ENCODE measurements around the gene RAB11FIP4.
"Not testable (repeated sequence)": the region's sequence is repeated elsewhere in the genome, so short reads cannot be mapped to it uniquely, and the experiment has no call there.

Gene RAB11FIP4

DNA sequence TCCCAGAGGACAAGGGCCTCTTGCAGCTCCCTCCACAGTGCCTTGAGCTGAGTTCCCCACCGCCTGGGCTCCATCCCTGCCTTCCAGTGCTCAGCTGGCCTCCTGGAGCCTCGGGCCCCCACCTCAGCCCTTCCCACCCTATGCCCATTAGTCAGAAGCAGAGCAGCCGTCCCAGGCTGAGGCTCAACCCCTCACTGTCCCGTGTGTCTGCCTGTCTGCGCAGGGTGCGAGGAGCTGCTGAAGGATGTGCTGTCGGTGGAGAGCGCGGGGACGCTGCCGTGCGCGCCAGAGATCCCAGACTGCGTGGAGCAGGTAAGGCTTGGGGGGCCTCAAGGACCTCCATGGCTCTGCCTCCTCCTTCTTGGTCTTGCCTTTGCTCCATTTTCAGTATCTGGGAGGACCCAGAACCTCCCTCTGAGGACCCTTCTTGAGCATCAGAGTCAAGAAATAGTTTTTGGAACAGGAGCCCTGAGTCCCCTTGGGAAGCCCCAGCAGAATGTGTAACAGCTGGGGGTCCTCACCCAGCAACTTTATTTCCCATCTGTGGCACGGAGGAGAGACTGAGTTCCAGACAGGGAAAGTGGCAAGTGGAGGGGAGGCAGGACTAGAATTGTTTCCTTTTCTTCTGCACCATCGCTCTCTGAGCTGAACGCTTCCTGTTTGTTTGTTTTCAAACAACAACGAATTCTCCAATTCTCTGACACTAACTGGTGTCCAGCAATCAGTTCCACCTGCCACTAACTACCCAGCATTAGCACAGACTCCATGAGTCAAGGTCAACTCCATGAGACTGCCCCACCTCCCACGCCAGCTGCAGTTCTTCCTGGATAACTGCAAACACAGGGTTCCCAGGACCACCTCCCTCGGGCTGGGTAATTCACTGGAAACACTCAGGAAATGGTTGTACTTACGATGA, 42.6 kb downstream of the RAB11FIP4 start:
- no peak for DNase-seq (ENCODE audit: low spot score)

DNA sequence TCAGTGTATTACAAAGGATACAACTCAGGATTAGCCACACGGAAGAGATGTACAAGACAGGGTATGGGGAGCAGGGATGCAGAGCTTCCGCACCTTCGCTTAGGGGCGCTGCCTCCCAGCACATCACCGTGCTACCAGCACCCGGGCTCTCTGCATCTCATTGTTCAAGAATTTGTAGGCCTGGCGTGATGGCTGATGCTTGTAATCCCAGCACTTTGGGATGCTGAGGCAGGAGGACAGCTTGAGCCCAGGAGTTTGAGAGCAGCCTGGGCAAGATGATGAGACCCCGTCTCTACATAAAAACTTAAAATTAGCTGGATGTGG, 43.2 kb downstream of the RAB11FIP4 start:
- DNase-seq (ENCODE audit: low spot score), result no peak

- no peak for DNase-seq (ENCODE audit: low spot score)
Observed at GRCh38 chr17:31435581-31435980, 44.1 kb downstream of the RAB11FIP4 start.

DNA sequence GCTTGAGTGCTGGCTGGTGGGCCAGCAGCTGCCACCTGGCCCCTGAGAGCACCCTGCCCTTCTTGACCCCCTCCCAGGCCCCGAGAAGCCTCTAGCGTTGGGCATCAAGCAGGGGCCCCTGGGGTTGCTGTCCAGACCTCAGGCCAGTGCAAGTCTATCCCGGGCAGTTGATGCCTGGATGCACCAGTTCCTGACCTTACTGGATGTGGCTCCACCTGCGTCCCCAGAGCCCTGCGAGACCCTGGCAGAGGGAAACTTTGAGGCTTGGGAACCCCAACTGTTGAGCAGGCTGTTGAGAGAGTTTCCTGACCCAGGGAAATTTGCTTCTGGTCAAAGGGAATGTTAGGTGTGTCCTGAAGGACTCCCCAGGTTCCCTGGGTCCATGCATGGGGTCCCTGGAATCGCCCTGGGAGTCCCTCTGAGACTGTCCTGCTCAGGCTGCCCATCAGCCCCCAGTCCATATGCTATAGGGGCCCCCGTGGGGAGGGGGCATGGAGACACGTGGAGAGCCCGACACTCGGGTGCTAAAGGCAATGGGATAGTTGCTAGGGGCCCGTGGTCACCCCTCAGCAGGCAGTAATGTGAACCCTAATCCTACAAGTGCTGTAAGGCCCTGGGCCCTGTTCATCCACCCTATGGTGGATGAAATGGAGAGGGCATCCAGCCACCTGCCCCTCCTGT, 46.4 kb downstream of the RAB11FIP4 start:
- DNase-seq (ENCODE audit: low spot score), result no peak

GRCh38 chr17:31439716-31440115, 48.2 kb downstream of the RAB11FIP4 start:
- no peak for DNase-seq (ENCODE audit: low spot score)

DNA sequence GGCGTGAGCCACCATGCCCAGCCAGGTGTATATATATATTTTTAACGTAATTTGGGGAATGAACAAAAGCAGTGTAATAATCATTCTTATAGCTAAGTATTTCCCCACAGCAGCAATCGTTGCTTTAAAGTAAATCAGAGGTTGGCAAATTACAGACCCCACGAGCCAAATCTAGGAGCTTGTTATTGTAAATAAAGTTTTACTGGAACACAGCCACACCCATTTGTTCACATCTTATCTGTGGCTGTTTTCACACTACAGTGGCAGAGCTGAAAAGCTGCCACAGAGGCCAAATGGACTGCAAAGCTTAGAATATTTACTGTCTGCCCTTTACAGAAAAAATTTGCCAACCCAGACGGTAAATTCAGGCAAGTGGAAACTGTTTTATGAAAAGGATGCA, 50.8 kb downstream of the RAB11FIP4 start:
- no peak for DNase-seq (ENCODE audit: low spot score)

DNA sequence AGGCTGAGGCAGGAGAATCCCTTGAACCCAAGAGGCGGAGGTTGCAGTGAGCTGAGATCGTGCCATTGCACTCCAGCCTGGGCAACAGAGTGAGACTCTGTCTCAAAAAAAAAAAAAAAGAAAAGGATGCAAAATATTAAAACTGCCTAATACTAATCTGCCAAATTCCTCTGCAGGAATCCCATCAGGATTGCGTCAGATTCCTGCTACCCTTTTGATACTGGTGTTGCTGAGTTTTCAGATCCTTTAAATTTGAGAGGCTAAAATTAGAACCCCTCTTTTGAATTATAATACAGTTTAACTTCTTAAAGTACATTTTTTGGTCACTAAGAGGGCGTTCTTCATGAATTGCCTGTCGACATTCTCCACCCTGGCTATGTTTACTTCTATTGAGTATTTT, 51.4 kb downstream of the RAB11FIP4 start:
- DNase-seq (ENCODE audit: low spot score), result not testable (repeated sequence)

DNA sequence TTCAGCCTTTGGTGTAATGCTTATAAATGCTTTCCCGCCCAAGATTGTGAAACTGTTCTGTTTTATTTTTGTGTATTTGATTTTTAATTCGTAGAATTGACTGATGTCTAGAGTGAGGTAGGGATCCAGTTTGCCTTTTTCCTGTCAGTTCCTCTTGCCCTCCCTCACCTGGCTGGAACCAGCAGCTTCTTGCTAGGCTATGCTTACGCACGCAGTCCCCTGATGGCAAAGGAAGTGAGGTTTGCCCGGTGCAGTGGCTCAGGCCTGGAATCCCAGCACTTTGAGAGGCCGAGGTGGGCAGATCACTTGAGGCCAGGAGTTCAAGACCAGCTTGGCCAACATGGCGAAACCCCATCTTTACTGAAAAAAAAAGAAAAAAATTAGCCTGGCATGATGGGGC, 51.9 kb downstream of the RAB11FIP4 start:
- DNase-seq (ENCODE audit: low spot score), result no peak

DNA sequence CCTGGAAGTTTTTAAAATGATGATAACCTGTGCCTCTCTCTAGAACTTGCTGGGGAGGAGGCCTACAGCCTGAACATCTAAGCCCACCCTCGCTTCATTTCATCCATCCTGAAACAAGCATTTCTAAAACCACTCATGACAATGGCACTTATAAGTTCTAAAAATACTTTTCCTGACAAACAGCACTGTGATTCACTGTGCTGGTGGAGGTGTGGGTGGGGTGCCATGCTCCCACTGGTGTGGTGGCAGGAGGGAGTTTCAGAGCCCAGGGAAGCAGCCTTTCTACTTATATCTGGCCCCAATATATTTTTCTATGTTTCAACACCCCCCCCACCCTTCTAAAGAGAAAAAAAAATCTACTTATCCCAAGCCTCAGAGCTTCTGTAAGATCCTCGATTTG, 52.6 kb downstream of the RAB11FIP4 start:
- no peak for DNase-seq (ENCODE audit: low spot score)

GRCh38 chr17:31446195-31446967, 54.9 kb downstream of the RAB11FIP4 start:
- DNase-seq (ENCODE audit: low spot score), result no peak

GRCh38 chr17:31448467-31449077, 57.1 kb downstream of the RAB11FIP4 start:
- DNase-seq (ENCODE audit: low spot score), result no peak

DNA sequence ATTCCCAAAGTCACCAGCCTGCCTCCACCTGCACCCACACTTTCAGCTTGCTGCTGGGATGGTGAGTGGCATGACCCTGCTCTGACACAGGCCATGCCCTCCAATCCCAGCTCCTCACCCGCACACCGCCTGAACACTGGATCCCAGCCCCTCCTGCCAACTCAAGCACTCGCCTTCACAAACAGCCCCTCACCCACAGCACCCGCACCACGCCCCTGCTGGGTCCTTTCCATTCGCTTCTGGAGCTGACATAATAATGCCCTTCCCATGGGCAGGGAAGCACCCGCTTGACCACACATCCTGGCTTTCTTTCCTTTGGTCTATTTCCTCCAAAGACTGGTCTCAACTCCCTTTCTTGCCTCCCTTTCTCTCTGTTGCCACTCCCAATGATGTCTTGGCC, 57.6 kb downstream of the RAB11FIP4 start:
- no peak for DNase-seq (ENCODE audit: low spot score)

DNA sequence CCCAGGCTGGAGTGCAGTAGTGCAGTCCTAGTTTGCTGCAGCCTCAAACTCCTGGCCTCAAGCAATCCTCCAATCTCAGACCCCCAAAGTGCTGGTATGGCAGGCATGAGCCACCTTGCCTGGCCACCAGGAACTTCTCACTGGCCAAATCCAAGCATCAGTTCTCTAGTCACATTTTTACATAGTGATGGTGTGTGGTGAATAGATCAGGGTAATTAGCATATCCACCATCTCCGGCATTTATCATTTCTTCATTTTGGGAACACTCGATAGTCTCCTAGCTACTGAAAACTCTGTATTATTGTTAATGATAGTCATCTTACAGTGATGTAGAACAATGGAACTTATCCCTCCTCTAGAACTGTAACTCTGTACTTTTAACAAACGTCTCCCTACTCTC, 58.3 kb downstream of the RAB11FIP4 start:
- no peak for DNase-seq (ENCODE audit: low spot score)

DNA sequence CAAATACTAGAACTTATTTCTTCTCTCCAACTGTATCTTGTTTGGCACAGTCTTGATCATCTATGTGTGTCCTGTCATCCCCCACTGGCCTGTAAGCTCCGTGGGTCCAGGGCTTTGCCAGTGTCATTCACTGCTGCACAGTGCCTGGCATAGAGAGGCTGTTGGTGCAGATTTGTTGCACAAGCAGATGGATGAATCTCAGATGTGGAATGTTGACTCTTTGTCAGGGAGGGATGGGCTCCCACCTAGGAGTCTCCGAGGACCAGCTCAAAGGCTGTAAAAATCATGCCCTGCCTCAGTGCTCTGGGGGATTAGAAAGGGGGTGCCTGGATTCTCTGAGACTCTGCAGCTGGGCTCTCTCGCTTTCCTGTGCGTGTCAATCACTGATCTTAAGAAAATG, 60.6 kb downstream of the RAB11FIP4 start:
- no peak for DNase-seq (ENCODE audit: low spot score)

DNA sequence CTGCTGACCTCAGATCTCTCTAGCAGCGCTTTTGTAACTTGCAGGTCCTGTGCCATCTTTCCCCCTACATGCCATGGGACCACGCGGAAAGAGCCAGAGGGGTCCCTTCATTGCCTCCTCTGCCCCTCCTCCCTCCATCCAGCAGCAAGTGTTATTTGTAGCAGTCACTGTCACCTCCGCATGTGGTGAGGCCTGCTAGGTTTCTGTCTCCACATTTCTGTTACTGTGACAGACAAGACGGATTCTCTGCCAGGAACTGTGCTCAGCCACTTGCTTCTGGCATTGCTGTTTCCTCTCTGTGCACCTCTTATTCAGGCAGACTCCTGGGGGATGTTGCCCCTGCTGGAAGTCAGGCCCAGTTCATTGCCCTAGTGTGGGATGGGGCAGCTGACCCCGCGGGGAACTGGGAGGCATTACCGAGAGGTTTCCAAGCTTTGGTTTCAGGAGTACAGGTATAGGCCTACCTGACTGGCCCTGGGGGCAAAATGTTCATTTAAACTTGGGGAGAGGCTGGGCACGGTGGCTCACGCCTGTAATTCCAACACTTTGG, 61.2 kb downstream of the RAB11FIP4 start:
- DNase-seq (ENCODE audit: low spot score), result no peak

DNA sequence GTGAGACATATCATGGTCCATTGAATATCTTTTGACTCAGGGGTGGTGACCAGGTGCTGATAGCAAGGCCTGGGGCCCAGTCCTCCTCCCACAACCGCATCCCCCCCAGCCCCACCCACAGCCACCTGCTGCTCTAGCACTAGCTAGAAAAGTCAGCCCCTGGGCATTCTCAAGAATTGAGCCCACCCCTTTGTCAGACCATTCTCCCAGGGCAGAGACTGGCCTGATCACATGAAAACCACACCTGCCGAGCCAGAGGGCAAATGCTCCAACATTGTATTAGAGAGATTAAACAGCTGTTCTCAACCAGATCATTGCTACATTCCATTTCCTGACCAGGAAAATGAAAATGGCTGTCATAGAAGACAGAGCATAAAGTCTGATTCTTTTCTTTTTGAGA, 62.4 kb downstream of the RAB11FIP4 start:
- no peak for DNase-seq (ENCODE audit: low spot score)

DNA sequence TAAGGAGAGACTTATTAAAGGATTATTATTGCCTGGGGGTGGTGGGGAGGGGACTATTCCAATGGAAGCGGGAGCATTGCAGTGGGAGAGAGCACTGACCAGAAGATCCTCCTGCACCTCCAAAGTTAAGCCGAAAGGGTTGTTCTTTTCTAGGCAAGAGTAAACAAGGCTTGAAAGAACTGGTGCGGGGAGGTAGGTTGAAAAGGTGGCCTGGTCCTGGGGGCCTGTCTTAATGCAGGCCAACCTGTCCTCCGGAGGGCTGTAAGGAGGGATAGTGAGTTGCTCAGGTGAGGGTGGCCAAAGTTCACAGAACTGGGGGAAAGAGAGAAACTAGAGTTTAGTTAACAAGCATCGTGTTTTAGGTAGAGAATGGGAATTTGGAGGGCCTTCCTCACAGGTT, 65.3 kb downstream of the RAB11FIP4 start:
- no peak for DNase-seq (ENCODE audit: low spot score)

- no peak for DNase-seq (ENCODE audit: low spot score)
Observed at GRCh38 chr17:31457391-31458234, 66.1 kb downstream of the RAB11FIP4 start.

DNA sequence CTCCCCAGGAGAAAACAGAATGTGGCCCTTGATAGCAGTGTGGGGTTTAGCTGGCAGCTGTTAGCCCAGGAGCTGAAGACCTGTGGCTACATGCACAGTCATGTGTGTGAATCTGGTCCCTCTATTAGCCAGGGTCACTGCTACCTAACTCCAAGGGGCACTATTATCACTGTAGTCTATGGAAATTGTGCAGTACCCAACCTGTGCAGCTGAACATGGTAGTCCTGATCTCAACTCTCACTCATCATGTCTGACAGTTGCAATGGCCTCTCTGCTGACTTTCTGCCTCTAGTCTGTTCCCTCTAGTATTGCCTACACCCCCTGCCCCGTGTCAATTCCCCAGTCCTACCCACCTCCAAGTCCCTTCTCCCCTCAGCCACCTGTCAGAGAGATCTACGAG, 67.4 kb downstream of the RAB11FIP4 start:
- no peak for DNase-seq (ENCODE audit: low spot score)

- DNase-seq (ENCODE audit: low spot score), result no peak
Observed at GRCh38 chr17:31459716-31460115, 68.2 kb downstream of the RAB11FIP4 start.

GRCh38 chr17:31460226-31460721, 68.8 kb downstream of the RAB11FIP4 start:
- no peak for DNase-seq (ENCODE audit: low spot score)
